Body of pancreas (tissue), 4 donors: Measurements from ENCODE around the gene ASB13. TPM values are rescaled to one million over a fixed set of nuclear protein-coding genes. Genes with fewer than 3 reads are reported as not detected.
"Not testable (repeated sequence)": the region's sequence is repeated elsewhere in the genome, so short reads cannot be mapped to it uniquely, and the experiment has no call there.

Experiments
- ATAC-seq: fragments of 150-250 bp; one replicate; pipeline ENCODE4 v1.9.1; 2016
- DNase-seq, 4 donors: peaks; one replicate each; pipeline ENCODE4 v3.0.0-alpha.2; 2019
- H3K27ac ChIP-seq, 4 donors: fragments of 200-600 bp; sonication (generic); 1 replicate in 3 of 4; 2 replicates in 1 of 4; pipeline versions ENCODE4 v1.5.1 to v1.6.1; 2016 to 2019; ENCODE audit warnings: mild to moderate bottlenecking in 1 of 4, mixed read lengths in 1 of 4, moderate library complexity in 1 of 4
- H3K27me3 ChIP-seq, 2 donors: fragments of 200-600 bp; sonication (generic); one replicate each; pipeline ENCODE4 v1.6.0; 2016; ENCODE audit warnings: mild to moderate bottlenecking in 1 of 2
- H3K36me3 ChIP-seq, 2 donors: fragments of 200-600 bp; sonication (generic); replicated peaks in 1 of 2; 2 replicates each; pipeline ENCODE4 v1.5.1; 2016; ENCODE audit warnings: low read depth in 2 of 2; ENCODE audit not compliant: insufficient read depth in 1 of 2
- H3K4me1 ChIP-seq: fragments of 200-600 bp; sonication (generic); one replicate; pipeline ENCODE4 v1.6.0; 2016
- H3K4me3 ChIP-seq, 2 donors: fragments of 200-600 bp; sonication (generic); 1 replicate in 1 of 2; 2 replicates in 1 of 2; pipeline ENCODE4 v1.5.1; 2016 to 2019
- H3K9me3 ChIP-seq, 3 donors: fragments of 200-600 bp; sonication (generic); 1 replicate in 2 of 3; 2 replicates in 1 of 3; pipeline ENCODE4 v1.5.1; 2016
- CTCF ChIP-seq, 7 experiments: fragments of 450-650 bp in 4 of 7; fragments of 200-600 bp in 3 of 7; sonication (generic) in 3 of 7; IDR thresholded peaks; one replicate each; pipeline ENCODE4 v1.5.1; 2016 to 2019; ENCODE audit warnings: antibody characterized with exemption in 7 of 7
- POLR2A ChIP-seq, 3 donors: fragments of 450-650 bp; IDR thresholded peaks; one replicate each; pipeline ENCODE4 v1.6.1; 2016; ENCODE audit warnings: antibody characterized with exemption in 3 of 3, mild to moderate bottlenecking in 2 of 3
- WGBS, 2 donors: methylation state at CpG; one replicate each; pipeline ENCODE4 v1.1.5; 2017; 5-methylcytosine and 5-hydroxymethylcytosine counted together
- intact Hi-C: fragments of 100-400 bp; cut with DNase I; formaldehyde crosslinking; loops from one replicate; pipeline ENCODE4 v1.15.1; 2023
- total RNA-seq, 2 donors: library from RNA; depleted of rRNA; stranded (reverse); fragments of >200 nt; gene quantifications; one replicate each; pipeline ENCODE4 v1.1.0, GENCODE V29; 2016

The ASB13 gene
- total RNA-seq, 2 donors from 2014 or later = 7.6 to 15.0 TPM

- peaks cover 56% of the 10 kb centered on the region for H3K4me1 ChIP-seq
- ATAC-seq (no peak), DNase-seq (no peak)
- intact Hi-C loops = loop anchor here (5.0 kb wide), 1 partner anchor 182 kb away; no protein-coding TSS in a partner anchor
- WGBS, 2 donors = 95 to 99% methylated on average over 23 to 24 of the region's 24 CpGs
- H3K27me3 ChIP-seq = no peaks in the 10 kb centered on the region
- no peak for TF ChIP-seq POLR2A (IDR thresholded peaks at IDR 0.05)
- TF ChIP-seq CTCF (IDR thresholded peaks at IDR 0.05) = no peak
- H3K9me3 ChIP-seq = no peaks in the 10 kb centered on the region
- no peaks in the 10 kb centered on the region for H3K36me3 ChIP-seq
- no peak overlapping the region for H3K4me3 ChIP-seq
- H3K27ac ChIP-seq = no peak overlapping the region
These were observed 41.7 kb downstream of the ASB13 start for GRCh38 chr10:5624701-5625100.

DNA sequence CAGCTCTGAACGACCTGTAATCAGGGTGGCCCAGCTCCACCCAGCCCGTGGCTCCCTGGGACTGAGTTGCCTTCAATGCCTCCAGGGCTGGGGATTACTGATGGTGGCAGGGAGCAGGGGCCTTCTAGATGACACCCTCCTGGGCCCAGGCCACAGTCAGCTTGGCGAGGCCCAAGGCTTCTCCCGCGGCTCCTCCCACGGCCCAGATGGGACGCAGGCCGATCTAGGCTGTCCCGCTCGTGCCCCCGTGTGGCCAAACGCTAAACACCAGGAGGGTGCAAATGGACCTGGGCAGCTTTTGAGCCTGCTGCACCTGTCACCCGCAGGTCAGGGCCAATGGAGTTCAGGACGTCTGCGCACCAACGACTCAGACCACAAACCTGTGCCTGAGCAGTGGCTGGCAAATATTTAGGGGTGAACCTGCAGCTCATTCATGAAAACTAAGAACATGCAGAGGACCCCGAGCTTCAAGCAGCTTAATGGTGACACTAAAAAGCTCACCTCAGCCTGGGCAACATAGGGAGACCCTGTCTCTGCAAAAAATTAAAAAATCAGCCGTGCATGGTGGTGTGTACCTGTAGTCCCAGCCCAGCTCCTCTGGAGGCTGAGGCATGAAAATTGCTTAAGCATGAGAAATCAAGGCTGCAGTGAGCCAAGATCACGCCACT, 43.2 kb downstream of the ASB13 start:
- Histone ChIP-seq H3K36me3 (no peaks in the 10 kb centered on the region), H3K27ac (no peak overlapping the region), H3K27me3 (no peaks in the 10 kb centered on the region), H3K4me3 (no peak overlapping the region), H3K9me3 (no peaks in the 10 kb centered on the region), H3K4me1 (peaks cover 43% of the 10 kb centered on the region)
- DNase-seq = peak; percentile 93 to 96 (median 95)
- peak; percentile 75 for ATAC-seq
- WGBS, 2 donors = 12 to 29% methylated on average over 8 to 19 of the region's 19 CpGs
- intact Hi-C loops = loop anchor here (5.0 kb wide), 1 partner anchor 181 kb away; no protein-coding TSS in a partner anchor
- no peak for TF ChIP-seq POLR2A (IDR thresholded peaks at IDR 0.05)
- peak; percentile 85 to 96 (median 94) for TF ChIP-seq CTCF (IDR thresholded peaks at IDR 0.05)

GRCh38 chr10:5622186-5622960, 44.0 kb downstream of the ASB13 start:
- intact Hi-C loops = loop anchor here (5.0 kb wide), 1 partner anchor 180 kb away; no protein-coding TSS in a partner anchor
- no peaks in the 10 kb centered on the region for H3K27me3 ChIP-seq
- ATAC-seq (no peak), DNase-seq (no peak)
- H3K27ac ChIP-seq = no peak overlapping the region
- TF ChIP-seq CTCF (IDR thresholded peaks at IDR 0.05) (no peak), POLR2A (IDR thresholded peaks at IDR 0.05) (no peak)
- no peak overlapping the region for H3K4me3 ChIP-seq
- H3K9me3 ChIP-seq = no peaks in the 10 kb centered on the region
- WGBS, 2 donors = 78 to 80% methylated on average over 5 to 6 of the region's 6 CpGs
- no peaks in the 10 kb centered on the region for H3K36me3 ChIP-seq
- H3K4me1 ChIP-seq = peaks cover 34% of the 10 kb centered on the region

DNA sequence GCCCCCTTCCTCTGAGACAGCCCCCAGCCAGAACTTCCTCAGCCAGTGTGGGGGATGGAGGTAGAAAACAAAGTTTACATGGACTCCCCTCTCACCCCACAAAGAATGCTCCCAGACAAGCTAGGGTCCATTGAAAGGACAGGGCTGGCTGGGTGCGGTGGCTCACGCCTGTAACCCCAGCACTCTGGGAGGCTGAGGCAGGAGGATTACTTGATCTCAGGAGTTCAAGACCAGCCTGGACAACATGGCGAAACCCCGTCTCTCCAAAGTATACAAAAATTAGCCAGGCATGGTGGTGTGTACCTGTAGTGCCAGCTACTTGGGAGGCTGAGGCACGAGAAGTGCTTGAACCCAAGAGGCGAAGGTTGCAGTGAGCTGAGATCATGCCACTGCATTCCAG, 45.0 kb downstream of the ASB13 start:
- WGBS, 2 donors = 85 to 94% methylated on average over 5 to 6 of the region's 6 CpGs
- H3K4me1 ChIP-seq = peaks cover 24% of the 10 kb centered on the region
- H3K27me3 ChIP-seq, H3K36me3 ChIP-seq, H3K4me3 ChIP-seq, H3K27ac ChIP-seq, H3K9me3 ChIP-seq, DNase-seq, ATAC-seq: not testable (repeated sequence)
- intact Hi-C loops = loop anchor here (5.0 kb wide), 1 partner anchor 179 kb away; no protein-coding TSS in a partner anchor

- no peak for DNase-seq
- no peak for TF ChIP-seq POLR2A (IDR thresholded peaks at IDR 0.05)
- no peak for TF ChIP-seq CTCF (IDR thresholded peaks at IDR 0.05)
- no peak for ATAC-seq
- Histone ChIP-seq H3K4me3 (no peak overlapping the region), H3K36me3 (no peaks in the 10 kb centered on the region), H3K9me3 (no peaks in the 10 kb centered on the region), H3K27ac (no peak overlapping the region), H3K27me3 (no peaks in the 10 kb centered on the region), H3K4me1 (peaks cover 20% of the 10 kb centered on the region)
- intact Hi-C loops = loop anchor here (5.0 kb wide), 1 partner anchor 179 kb away; no protein-coding TSS in a partner anchor
- 85 to 91% methylated on average over 15 to 16 of the region's 16 CpGs for WGBS, 2 donors
These were observed 45.4 kb downstream of the ASB13 start for GRCh38 chr10:5620966-5621365.
